NOMO-1 treated with DMSO at 0.1 percent for 48 hours (cell line): Measurements from ENCODE around the gene CFAP221.
"Not testable (repeated sequence)": the region's sequence is repeated elsewhere in the genome, so short reads cannot be mapped to it uniquely, and the experiment has no call there.

Experiments
- DNase-seq: peaks from one replicate; lab custom pipeline; 2025; ENCODE audit not compliant: unreplicated experiment; lab: John Stamatoyannopoulos, UW

The CFAP221 gene

DNA sequence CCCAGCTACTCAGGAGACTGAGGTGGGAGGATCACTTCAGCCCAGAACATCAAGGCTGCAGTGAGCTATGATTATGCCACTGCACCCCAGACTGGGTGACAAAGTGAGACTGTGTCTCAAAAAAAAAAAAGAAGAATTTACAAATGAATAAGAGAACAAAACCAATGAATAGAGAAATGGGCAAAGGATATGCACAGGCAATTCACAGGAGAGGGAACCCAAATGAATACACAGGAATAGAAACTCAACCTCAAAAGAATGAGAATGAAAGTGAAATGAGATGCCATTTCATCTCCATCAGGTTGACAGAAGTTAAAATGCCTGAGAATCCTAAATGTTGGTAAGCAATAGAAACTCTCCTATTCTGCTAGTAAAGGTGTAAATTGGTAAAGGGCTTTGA is 40.2 kb downstream of the CFAP221 start:
- DNase-seq: no peak

GRCh38 chr2:119586085-119586484 is 41.8 kb downstream of the CFAP221 start:
- DNase-seq: no peak

DNA sequence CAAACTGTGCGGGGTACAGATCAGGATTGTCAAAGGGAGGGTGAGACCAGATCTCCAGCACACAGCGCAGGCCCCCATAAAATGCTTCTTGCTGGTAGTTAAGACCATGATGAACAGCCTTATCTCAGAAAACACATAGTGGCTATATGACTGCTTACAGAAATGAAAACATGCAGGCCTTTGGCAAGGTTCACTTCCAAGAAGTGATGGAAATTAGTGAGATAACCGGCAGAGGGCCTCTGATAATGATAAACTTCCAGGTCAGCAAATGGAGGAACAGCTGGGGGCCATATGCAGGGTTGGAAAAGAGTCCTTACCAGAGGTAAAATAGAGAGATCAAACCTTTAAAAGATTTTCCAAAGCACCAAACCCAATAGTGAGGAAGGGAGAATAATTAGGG is 46.6 kb downstream of the CFAP221 start:
- DNase-seq: no peak

DNA sequence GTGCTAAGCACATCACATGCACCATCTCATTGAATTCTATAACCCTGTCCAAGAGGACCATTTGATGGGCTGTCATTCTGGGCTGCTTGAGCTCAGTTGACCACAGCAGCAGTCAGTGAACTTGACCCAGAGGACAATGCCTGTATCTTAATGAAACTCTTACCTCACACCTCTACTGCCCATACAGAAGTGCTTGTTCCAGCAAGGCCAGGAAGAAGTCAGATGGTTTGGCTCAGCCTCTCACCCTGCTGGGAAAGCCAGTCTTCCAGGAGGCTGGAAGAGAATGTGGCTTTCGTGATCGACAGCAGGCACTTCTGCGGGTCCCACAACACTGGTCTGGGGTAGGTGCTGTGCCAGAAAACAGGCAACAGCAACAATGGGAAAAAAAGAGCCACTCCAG is 47.3 kb downstream of the CFAP221 start:
- DNase-seq: no peak

DNA sequence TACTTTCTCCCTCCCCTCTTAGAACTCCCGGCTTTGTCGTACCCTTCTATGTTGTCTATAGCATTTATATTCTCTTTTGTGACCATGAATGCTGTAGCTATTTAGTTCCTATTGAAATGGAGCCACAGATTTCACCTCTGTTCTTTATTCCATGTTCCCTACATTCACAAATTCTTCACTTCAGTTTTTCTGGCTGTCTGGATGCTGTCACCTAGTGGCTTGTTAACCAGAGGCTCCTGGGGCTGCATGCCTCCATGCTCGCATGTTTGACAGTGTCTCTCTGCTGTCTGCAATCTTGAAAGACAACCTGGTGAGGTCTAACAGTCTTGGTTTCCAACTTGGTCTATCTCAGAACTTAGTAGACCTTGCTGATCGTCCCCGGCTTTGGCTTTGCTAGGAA is 48.2 kb downstream of the CFAP221 start:
- no peak for DNase-seq

DNA sequence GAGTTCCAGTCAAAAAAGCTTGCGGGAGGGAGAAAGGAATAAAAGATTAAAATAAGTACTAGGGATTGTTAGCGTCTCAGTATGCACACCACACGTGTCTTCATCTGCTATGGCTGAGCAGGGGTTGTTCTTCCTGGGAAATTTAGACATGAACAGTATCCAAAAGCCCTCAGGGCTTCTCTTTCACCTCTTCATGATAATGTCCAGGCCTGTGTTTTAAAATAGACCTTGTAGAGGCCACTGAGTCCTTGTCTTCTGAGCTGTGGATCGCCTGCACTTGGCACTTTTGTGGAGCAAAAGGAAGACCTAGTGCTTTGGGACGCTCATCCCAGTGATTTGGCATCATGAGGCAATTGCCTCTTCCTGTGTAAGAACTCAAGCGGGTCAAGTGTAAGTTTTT is 52.4 kb downstream of the CFAP221 start:
- no peak for DNase-seq

DNA sequence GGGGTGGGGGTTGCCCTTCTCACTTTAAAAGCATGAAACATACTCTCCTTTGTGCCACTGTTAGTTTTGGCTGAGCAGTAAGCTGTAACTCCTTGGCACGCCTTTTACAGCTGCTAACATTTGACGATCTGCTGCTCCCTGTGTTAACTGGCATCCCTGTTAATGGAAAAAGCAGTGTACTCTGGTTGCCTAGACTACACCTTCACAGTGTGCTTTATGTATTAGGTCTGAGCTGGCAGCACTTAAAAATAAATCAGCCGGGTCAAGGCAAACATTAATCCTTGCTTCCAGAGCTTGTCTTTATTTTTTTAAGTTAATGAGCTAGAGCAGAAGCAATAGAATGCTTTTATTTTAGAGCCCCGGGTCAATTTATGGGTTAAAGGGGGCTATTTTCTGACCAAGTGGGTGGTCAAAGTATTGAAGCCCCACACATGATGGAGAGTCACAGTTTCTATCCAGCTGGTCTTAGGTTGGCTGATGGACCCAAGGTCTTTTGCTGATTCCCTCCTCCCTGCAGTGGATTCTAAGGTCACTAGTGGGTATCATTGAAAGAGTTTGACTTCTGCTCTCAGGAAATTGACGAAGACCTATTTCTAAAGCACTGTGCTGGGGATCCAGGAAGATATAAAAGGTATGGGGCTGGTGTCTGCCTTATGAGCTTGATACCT is 54.5 kb downstream of the CFAP221 start:
- no peak for DNase-seq

- DNase-seq: no peak
These were observed 55.1 kb downstream of the CFAP221 start for GRCh38 chr2:119599384-119599783.

- DNase-seq: no peak
These were observed 60.8 kb downstream of the CFAP221 start for GRCh38 chr2:119605096-119605495.

GRCh38 chr2:119606674-119607073 is 62.4 kb downstream of the CFAP221 start:
- no peak for DNase-seq

GRCh38 chr2:119608553-119608952 is 64.3 kb downstream of the CFAP221 start:
- DNase-seq: no peak

DNA sequence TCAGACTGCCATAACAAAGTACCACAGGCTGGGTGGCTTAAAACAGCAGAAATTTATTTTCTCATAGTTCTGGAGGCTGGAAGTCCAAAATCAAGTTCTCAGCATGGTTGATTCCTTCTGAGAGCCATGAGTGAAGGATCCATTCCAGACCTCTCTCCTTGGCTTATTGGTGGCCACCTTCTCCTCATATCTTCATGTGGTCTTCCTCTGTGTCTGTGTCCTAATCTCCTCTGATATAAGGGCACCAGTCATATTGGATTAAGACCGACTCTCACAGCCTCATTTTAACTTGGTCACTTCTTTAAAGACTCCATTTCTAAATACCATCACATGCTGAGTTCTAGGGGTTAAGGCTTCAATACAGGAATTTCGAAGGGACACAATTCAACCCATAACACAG is 65.1 kb downstream of the CFAP221 start:
- DNase-seq: no peak

- not testable (repeated sequence) for DNase-seq
These were observed 69.9 kb downstream of the CFAP221 start for GRCh38 chr2:119614140-119614539.

DNA sequence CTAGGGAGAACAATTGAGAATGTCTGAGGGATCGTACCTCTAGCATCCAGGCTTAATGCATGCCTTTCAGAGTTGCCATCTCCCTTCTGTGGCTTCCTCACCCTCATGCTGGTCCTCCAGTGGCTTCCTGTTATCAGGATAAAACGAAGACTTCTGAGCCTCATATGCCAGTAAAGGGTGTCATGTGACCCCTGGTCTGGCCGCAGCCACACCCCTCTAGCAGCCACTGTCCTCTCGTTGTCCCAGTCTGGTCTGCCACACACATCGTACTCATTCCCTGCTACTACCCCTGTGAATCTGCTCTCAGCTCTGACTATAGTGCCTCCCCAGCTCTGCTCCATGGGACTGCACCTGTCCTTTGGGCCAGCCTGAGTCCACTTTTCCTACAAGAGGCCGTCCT is 72.2 kb downstream of the CFAP221 start:
- no peak for DNase-seq

DNA sequence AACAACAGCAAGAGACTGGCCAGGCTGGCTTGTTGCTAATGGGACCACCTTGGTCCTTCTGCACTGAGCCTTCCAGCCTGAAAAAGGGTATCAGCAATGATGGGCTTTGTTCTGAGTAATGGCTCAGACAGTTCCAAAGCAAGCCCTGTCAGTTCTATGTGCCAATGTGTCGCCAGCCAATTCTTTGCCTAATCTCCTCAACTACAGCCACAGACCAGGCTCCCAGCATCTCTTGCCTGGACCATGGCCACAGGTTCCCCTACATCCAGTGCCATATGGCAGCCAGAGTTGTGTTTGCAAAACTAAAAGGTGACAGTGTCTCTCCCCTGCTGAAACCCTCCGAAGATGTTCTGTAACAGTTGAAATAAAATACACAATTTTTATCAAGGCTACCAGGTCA is 73.2 kb downstream of the CFAP221 start:
- no peak for DNase-seq

GRCh38 chr2:119618725-119619124 is 74.5 kb downstream of the CFAP221 start:
- not testable (repeated sequence) for DNase-seq

DNA sequence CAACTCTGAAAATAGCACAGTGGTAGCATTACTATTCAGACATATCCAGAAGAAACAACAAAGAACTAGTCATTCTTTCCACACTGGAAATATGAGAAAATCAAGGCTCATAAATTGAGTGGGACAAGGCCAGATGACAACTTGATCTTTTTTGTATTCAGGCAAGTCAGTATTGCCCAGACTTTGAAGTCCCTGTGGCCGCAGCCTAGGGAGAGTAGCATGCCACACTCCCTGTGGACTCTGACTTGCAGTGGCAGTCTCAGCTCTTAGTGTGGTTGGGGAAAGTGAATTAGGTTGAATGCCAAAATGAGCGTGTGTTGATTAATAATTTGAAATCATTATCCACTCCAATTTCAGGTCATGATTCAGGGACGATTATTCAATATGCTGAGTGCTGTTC is 81.0 kb downstream of the CFAP221 start:
- DNase-seq: no peak

DNA sequence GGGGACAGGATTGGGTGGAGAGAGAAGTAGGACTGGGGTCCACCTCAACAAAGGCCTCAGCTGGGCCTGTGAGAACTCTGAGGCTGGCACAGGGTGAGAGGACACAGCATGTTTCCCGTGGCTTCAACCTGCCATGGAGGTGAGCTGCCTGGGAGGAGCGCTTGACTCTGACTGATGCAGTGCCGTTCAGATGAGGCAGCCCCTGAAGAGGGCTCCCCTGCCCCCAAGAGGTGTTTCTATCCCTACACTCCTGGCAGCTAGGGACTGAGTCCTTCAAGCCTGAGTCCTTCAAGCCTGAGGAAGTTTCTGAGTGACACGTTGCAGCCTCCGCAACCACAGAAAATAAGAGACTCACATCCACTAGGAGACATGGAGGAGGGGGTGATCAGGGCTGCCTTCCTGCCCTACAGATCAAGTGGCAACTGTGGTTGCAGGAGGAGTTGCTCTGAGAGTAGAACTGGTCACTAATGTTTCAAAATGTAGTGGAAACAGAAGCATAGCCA is 85.1 kb downstream of the CFAP221 start:
- no peak for DNase-seq

DNA sequence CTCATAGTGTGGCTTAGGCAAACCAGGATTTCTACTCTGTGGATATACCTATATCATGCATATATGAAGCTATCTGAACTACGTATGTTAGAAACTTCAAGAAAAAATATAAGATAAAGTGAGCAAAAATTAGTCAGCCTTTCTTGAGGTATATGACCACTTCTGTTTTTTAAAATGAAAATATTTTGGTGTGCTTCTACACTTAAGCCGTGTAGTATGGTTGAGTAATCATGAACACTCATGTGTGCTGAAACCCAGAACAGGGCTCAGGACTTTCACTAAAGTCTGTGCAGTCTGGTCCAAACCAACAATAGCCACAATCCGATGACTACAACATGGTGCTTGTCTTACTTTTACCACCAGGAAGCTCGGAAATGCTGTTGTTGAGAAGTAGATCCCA is 85.9 kb downstream of the CFAP221 start:
- peak; percentile 60 for DNase-seq

DNA sequence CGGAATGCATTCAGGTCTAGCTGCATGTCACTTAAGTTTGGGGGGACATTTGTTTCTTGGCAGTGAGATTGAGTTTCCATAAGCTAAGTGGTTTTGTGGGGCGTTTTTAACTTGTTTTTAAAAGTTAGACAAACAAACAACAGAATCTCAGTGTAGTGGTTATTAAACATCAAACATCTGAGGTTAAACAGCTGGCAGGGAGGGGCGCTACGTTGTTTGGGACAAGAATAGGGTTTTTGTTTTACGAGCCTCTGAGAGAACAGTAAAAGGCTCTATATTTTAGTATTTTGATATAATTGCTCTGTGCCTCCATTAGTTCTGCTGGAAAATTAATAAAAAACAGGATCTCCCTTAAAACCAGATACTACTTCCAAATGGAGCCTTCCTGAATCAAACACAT is 93.1 kb downstream of the CFAP221 start:
- DNase-seq: no peak

DNA sequence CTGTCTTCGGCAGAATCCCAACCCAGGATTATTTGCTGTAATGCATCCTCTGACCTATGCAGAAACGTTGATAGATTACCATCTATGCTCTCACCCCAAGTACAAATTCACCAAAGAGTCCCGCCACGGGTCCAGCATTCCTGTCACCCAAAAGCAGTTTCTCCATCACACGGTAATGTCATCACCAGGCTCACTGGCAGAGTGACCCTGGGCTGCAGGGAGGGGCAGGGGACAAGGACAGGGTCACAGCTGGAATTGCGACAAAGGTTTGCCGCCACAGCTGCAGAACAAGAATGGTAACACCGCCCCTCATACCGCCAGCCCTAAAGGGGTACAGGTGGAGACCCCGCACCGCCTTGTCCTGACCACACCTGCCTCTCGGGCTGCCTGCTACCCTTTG is 94.0 kb downstream of the CFAP221 start:
- no peak for DNase-seq

DNA sequence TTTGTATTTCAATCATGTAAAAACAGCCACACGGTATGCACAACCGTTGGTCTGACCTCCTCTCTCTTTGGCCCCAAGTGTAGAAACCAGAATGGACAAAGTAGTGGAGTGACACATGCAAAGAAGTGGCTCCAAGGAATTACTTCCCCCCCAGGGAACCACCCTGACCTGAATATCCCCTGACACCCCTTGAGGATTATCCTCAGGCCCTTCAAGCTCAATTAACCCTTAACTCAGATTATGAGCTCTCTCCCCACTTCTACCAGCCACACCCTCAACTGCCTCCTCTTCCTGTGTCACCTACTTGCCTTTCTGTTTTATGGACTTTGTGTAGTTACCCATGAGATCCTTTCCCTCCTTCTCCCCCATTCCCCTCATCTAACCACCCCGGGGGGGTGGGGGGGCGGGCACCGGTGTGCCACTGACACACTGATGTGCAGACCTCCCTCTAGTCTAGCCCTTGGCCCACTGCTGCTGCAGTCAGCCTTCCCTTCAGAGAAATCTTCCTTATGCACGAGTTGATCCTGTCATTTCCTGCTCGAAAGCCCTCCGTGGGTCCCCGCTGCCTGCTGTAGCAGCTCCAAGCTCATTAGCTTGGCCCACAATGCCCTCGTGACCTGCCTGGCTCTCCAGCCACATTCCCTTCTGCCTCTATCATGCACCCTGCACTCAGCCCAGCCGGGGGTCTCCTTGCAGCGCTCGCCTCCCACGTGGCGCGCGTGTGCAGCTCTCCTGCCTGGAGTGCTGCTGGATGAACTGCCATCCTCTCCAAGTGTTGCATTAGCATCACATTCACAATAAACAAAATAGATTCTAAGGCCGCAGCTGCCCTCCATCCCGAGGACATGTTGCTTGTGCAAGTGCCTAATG is 94.7 kb downstream of the CFAP221 start:
- DNase-seq: no peak
